CD14-positive monocyte (primary cell): ENCODE measurements around the gene DPM3. TPM values are rescaled to one million over a fixed set of nuclear protein-coding genes. Genes with fewer than 3 reads are reported as not detected.
A peak's percentile ranks its signal among the peaks of the same experiment; 100 is the strongest.

Experiments
- DNase-seq, 3 donors: peaks; one replicate each; pipeline ENCODE4 v3.0.0-alpha.2; 2011 to 2022
- H2AFZ ChIP-seq: 2 replicates; pipeline ENCODE4 v1.6.0; 2012; ENCODE audit warnings: mild to moderate bottlenecking, low read depth, low read length, inconsistent platforms; ENCODE audit not compliant: insufficient read depth, poor library complexity, severe bottlenecking
- H3K27ac ChIP-seq, 2 donors: 1 replicate in 1 of 2; 2 replicates in 1 of 2; pipeline ENCODE4 v1.5.1; 2012 to 2013; ENCODE audit warnings: low read length in 2 of 2, control low read depth in 1 of 2, inconsistent platforms in 1 of 2, low read depth in 1 of 2, mild to moderate bottlenecking in 1 of 2
- H3K27me3 ChIP-seq, 2 donors: one replicate each; pipeline versions ENCODE4 v1.6.0 to v1.6.1; 2011 to 2013; ENCODE audit warnings: low read length in 2 of 2; ENCODE audit not compliant: control insufficient read depth in 2 of 2, insufficient read depth in 2 of 2
- H3K36me3 ChIP-seq, 2 donors: replicated peaks in 1 of 2; 1 replicate in 1 of 2; 2 replicates in 1 of 2; pipeline versions ENCODE4 v1.5.1 to v1.6.1; 2012 to 2013; ENCODE audit warnings: low read length in 2 of 2, control low read depth in 1 of 2, inconsistent platforms in 1 of 2, mild to moderate bottlenecking in 1 of 2; ENCODE audit not compliant: insufficient read depth in 2 of 2, control insufficient read depth in 1 of 2
- H3K4me1 ChIP-seq, 2 donors: 1 replicate in 1 of 2; 2 replicates in 1 of 2; pipeline versions ENCODE4 v1.5.1 to v1.6.1; 2012 to 2013; ENCODE audit warnings: low read length in 2 of 2, control low read depth in 1 of 2, inconsistent platforms in 1 of 2, mild to moderate bottlenecking in 1 of 2, moderate library complexity in 1 of 2; ENCODE audit not compliant: insufficient read depth in 2 of 2, control insufficient read depth in 1 of 2
- H3K4me2 ChIP-seq: replicated peaks from 2 replicates; pipeline ENCODE3; 2012; ENCODE audit warnings: low read length, moderate library complexity, mild to moderate bottlenecking; ENCODE audit not compliant: poor library complexity, severe bottlenecking; ENCODE audit errors: extremely low read depth
- H3K4me3 ChIP-seq, 3 experiments: fragments of 200-600 bp in 1 of 3; sonication (generic) in 1 of 3; replicated peaks in 1 of 3; 1 replicate in 2 of 3; 2 replicates in 1 of 3; pipeline ENCODE4 v1.5.1; 2011 to 2013; ENCODE audit warnings: low read length in 3 of 3, mild to moderate bottlenecking in 3 of 3, control low read depth in 2 of 3, low read depth in 2 of 3, inconsistent platforms in 1 of 3, moderate library complexity in 1 of 3
- H3K79me2 ChIP-seq: 2 replicates; pipeline ENCODE4 v1.6.0; 2012; ENCODE audit warnings: mild to moderate bottlenecking, control low read depth, inconsistent platforms, low read length, moderate library complexity; ENCODE audit not compliant: insufficient read depth
- H3K9ac ChIP-seq: 2 replicates; pipeline ENCODE4 v1.6.0; 2017; ENCODE audit warnings: low read length, mild to moderate bottlenecking; ENCODE audit not compliant: insufficient read depth, poor library complexity, severe bottlenecking
- H3K9me3 ChIP-seq, 2 donors: replicated peaks in 1 of 2; 1 replicate in 1 of 2; 2 replicates in 1 of 2; pipeline versions ENCODE4 v1.5.1 to v1.6.1; 2012 to 2013; ENCODE audit warnings: low read length in 2 of 2, control low read depth in 1 of 2; ENCODE audit not compliant: control insufficient read depth in 1 of 2, insufficient read depth in 1 of 2
- H4K20me1 ChIP-seq: 2 replicates; pipeline ENCODE4 v1.6.0; 2012; ENCODE audit warnings: mild to moderate bottlenecking, low read length, control low read depth, moderate library complexity; ENCODE audit not compliant: insufficient read depth
- H3K27ac Mint-ChIP-seq, 7 donors: one replicate each; pipeline ENCODE4 v1.8.0; 2020; ENCODE audit warnings: mild to moderate bottlenecking in 7 of 7, mixed read lengths in 7 of 7, moderate library complexity in 6 of 7, inconsistent platforms in 2 of 7
- H3K27me3 Mint-ChIP-seq, 3 donors: one replicate each; pipeline ENCODE4 v1.8.0; 2021 to 2022; ENCODE audit warnings: low read depth in 3 of 3, mild to moderate bottlenecking in 3 of 3, mixed read lengths in 3 of 3, moderate library complexity in 3 of 3, inconsistent platforms in 1 of 3
- H3K36me3 Mint-ChIP-seq, 2 donors: one replicate each; pipeline ENCODE4 v1.8.0; 2020; ENCODE audit warnings: mixed read lengths in 2 of 2, inconsistent platforms in 1 of 2, mild to moderate bottlenecking in 1 of 2
- H3K4me1 Mint-ChIP-seq: one replicate; pipeline ENCODE4 v1.8.0; 2020; ENCODE audit warnings: mild to moderate bottlenecking, mixed read lengths
- H3K4me3 Mint-ChIP-seq, 2 donors: one replicate each; pipeline ENCODE4 v1.8.0; 2020; ENCODE audit warnings: mild to moderate bottlenecking in 2 of 2, mixed read lengths in 2 of 2, moderate library complexity in 1 of 2
- H3K9me3 Mint-ChIP-seq, 7 donors: one replicate each; pipeline ENCODE4 v1.8.0; 2020 to 2022; ENCODE audit warnings: mixed read lengths in 7 of 7, mild to moderate bottlenecking in 6 of 7, moderate library complexity in 6 of 7, inconsistent platforms in 2 of 7
- CTCF ChIP-seq: fragments of 200-600 bp; IDR thresholded peaks from one replicate; pipeline ENCODE4 v1.8.0; 2022; ENCODE audit warnings: antibody characterized with exemption, mild to moderate bottlenecking
- WGBS: methylation state at CpG from one replicate; pipeline ENCODE4 v1.1.5; 2013; ENCODE audit warnings: missing lambda C conversion rate; ENCODE audit not compliant: insufficient coverage; 5-methylcytosine and 5-hydroxymethylcytosine counted together
- intact Hi-C, 2 donors: fragments of 100-400 bp; cut with micrococcal nuclease; formaldehyde crosslinking; loops; one replicate each; pipeline versions ENCODE4 v1.15.0 to v1.15.1; 2023
- polyA plus RNA-seq, 3 donors: library from polyadenylated mRNA; depleted of rRNA in 1 of 3; unstranded in 2 of 3; stranded (reverse) in 1 of 3; fragments of 300-500 nt in 2 of 3; fragments of >200 nt in 1 of 3; fragmentation: Illumina TruSeq in 2 of 3; gene quantifications; 1 replicate in 2 of 3; 2 replicates in 1 of 3; pipeline ENCODE4 v1.2.3, GENCODE V29; 2012 to 2021

The DPM3 gene
- polyA plus RNA-seq, 3 donors, result 99.9 to 141 (median 105) TPM

GRCh38 chr1:155127967-155128754, 12.2 kb downstream of the DPM3 start:
- Histone ChIP-seq H3K27me3 (peaks cover 45 to 69% of the 10 kb centered on the region in 2 donors), H3K4me2 (peak overlapping the region; percentile 78), H3K79me2 (no peaks in the 10 kb centered on the region), H2AFZ (peak overlapping the region; percentile 72), H3K9me3 (peaks cover 0 to 17% of the 10 kb centered on the region in 2 donors), H3K9ac (peak overlapping the region; percentile 17), H3K4me3 (peak overlapping the region in 2 of 3 experiments; percentile 24 to 70), H3K27ac (no peak overlapping the region), H3K36me3 (no peaks in the 10 kb centered on the region), H4K20me1 (no peaks in the 10 kb centered on the region), H3K4me1 (peaks cover 25 to 33% of the 10 kb centered on the region in 2 donors)
- WGBS, result 7% methylated on average over 8 of the region's 17 CpGs
- intact Hi-C loops, result loop anchor here (5.0 kb wide), 3 partner anchors 34 to 39 kb away; no protein-coding TSS in a partner anchor
- no peak for TF ChIP-seq CTCF
- peaks cover 59 to 86% (median 76%) of the 10 kb centered on the region in 3 donors for H3K27me3 Mint-ChIP-seq
- H3K36me3 Mint-ChIP-seq, result peaks cover 5 to 20% of the 10 kb centered on the region in 2 donors
- H3K4me1 Mint-ChIP-seq, result peaks cover 34% of the 10 kb centered on the region
- peak overlapping the region; percentile 67 to 85 for H3K4me3 Mint-ChIP-seq
- no peak for DNase-seq
- H3K9me3 Mint-ChIP-seq, result peaks cover 0 to 22% (median 11%) of the 10 kb centered on the region in 7 donors
- H3K27ac Mint-ChIP-seq, result peak overlapping the region in 4 of 7 donors; percentile 8 to 76 (median 26)

- Histone ChIP-seq H3K4me1 (peaks cover 25 to 33% of the 10 kb centered on the region in 2 donors), H3K4me2 (peak within 1 kb of the TSS; percentile 78), H3K9me3 (peaks cover 0 to 17% of the 10 kb centered on the region in 2 donors), H3K27ac (no peak within 1 kb of the TSS), H3K36me3 (no peaks in the 10 kb centered on the region), H3K79me2 (no peaks in the 10 kb centered on the region), H2AFZ (peak within 1 kb of the TSS; percentile 72), H3K4me3 (peak within 1 kb of the TSS; percentile 4 to 70 (median 30)), H4K20me1 (no peaks in the 10 kb centered on the region), H3K27me3 (peaks cover 45 to 69% of the 10 kb centered on the region in 2 donors), H3K9ac (peak within 1 kb of the TSS; percentile 17)
- Mint-ChIP-seq H3K36me3 (peaks cover 5 to 20% of the 10 kb centered on the region in 2 donors), H3K9me3 (peaks cover 0 to 22% (median 11%) of the 10 kb centered on the region in 7 donors), H3K27me3 (peaks cover 62 to 90% (median 78%) of the 10 kb centered on the region in 3 donors), H3K27ac (peak within 1 kb of the TSS in 5 of 7 donors; percentile 15 to 76 (median 53)), H3K4me3 (peak within 1 kb of the TSS; percentile 76 to 89), H3K4me1 (peaks cover 34% of the 10 kb centered on the region)
- under 1% methylated on average over 55 of the region's 76 CpGs for WGBS
- TF ChIP-seq CTCF, result no peak
- peak in 2 of 3 donors; percentile 20 to 23 for DNase-seq
- intact Hi-C loops, result loop anchor here (5.0 kb wide), 3 partner anchors 35 to 40 kb away; no protein-coding TSS in a partner anchor
Observed at GRCh38 chr1:155127105-155127966, 13.0 kb downstream of the DPM3 start, which contains the start of gene EFNA1. Gene EFNA1, plus strand, starts transcription at chr1:155127876. Its CDS starts 102 bp downstream, at chr1:155127978.
